LNCaP clone FGC (cell line): ENCODE measurements around the gene CACNA1B.
A peak's percentile ranks its signal among the peaks of the same experiment; 100 is the strongest.
"Not testable (repeated sequence)": the region's sequence is repeated elsewhere in the genome, so short reads cannot be mapped to it uniquely, and the experiment has no call there.

Experiments used
- DNase-seq: peaks from one replicate; pipeline ENCODE4 v3.0.0-alpha.2; 2011; ENCODE audit warnings: low read depth
- H3K4me3 ChIP-seq: 2 replicates; pipeline ENCODE4 v1.5.1; 2011; ENCODE audit warnings: mild to moderate bottlenecking, low read depth, low read length, control low read depth
- TF ChIP-seq, protein P1 (sequence below): IDR thresholded peaks from 2 replicates; pipeline ENCODE4 v1.5.1; 2012; ENCODE audit warnings: mild to moderate bottlenecking; ENCODE audit not compliant: control insufficient read depth, insufficient read depth; ENCODE audit errors: extremely low read depth

Gene CACNA1B

DNA sequence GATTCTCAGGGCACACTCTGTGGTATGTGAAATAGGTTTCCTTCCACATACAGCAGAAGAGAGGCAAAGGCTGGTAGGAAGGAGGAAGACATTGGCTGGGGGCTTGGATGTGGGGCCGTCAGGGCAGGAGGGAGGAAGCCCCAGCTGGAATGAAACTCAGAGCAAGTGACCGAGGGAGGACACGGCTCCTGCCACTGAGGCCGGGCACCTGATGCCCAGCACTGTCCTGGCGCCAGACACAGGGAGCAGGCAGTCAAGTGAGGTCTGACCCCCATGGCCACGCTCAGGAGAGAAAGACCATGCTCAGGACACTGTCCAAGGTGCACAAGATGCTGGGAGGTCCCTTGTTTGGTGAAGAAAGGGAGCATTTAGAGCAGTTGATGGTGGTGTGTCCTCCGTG is 245.5 kb downstream of the CACNA1B start:
- no peak for DNase-seq
- TF ChIP-seq, protein P1, sequence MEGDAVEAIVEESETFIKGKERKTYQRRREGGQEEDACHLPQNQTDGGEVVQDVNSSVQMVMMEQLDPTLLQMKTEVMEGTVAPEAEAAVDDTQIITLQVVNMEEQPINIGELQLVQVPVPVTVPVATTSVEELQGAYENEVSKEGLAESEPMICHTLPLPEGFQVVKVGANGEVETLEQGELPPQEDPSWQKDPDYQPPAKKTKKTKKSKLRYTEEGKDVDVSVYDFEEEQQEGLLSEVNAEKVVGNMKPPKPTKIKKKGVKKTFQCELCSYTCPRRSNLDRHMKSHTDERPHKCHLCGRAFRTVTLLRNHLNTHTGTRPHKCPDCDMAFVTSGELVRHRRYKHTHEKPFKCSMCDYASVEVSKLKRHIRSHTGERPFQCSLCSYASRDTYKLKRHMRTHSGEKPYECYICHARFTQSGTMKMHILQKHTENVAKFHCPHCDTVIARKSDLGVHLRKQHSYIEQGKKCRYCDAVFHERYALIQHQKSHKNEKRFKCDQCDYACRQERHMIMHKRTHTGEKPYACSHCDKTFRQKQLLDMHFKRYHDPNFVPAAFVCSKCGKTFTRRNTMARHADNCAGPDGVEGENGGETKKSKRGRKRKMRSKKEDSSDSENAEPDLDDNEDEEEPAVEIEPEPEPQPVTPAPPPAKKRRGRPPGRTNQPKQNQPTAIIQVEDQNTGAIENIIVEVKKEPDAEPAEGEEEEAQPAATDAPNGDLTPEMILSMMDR: no peak
- no peak overlapping the region for H3K4me3 ChIP-seq

DNA sequence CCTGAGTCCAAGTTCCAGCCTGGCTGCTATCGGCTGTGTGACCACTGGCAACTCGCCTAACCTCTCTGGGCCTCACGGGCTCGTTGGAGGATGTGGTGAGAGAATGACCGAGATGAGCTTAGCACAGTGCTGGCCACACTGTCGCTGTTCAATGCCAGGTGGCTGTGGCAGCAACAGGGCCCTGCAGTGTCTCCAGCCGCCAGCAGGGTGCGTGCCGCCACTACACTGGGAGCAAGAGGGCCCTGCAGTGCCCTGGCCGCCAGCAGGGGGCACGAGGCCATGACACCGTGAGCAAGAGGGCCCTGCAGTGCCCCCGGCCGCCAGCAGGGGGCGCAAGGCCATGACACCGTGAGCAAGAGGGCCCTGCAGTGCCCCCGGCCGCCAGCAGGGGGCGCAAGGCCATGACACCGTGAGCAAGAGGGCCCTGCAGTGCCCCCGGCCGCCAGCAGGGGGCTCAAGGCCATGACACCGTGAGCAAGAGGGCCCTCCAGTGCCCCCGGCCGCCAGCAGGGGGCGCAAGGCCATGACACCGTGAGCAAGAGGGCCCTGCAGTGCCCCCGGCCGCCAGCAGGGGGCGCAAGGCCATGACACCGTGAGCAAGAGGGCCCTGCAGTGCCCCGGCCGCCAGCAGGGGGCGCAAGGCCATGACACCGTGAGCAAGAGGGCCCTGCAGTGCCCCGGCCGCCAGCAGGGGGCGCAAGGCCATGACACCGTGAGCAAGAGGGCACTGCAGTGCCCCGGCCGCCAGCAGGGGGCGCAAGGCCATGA is 248.7 kb downstream of the CACNA1B start:
- DNase-seq, H3K4me3 ChIP-seq: not testable (repeated sequence)
- TF ChIP-seq, protein P1: peak; percentile 21; the same call in 1 of the 2 replicates

DNA sequence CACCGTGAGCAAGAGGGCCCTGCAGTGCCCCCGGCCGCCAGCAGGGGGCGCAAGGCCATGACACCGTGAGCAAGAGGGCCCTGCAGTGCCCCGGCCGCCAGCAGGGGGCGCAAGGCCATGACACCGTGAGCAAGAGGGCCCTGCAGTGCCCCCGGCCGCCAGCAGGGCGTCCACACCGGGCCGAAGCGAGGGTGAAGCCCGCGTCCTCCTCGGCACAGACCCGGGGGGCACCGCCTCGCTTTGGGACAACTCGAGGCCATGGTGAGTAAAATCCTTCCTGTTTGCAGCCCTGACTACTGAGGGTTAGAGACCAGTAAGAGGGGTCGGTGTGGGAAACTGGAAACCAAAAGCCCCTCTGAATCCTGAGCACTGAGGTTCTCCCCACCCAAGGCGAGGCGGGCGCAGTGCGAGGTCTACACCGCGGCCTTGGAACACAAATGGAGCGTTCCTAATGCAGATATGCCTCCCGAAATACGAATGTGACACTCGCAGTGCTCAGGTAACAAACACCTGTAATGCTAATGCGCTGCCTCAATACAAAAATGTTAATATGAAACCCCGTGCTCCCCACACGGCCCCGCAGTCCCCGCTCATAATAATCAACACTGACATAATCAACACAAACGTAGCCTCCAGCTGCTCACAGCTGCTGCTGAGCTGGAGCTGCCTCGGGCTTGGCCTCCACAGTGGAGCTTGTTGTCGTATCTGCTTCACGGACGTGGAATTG is 249.4 kb downstream of the CACNA1B start:
- not testable (repeated sequence) for DNase-seq, H3K4me3 ChIP-seq

DNA sequence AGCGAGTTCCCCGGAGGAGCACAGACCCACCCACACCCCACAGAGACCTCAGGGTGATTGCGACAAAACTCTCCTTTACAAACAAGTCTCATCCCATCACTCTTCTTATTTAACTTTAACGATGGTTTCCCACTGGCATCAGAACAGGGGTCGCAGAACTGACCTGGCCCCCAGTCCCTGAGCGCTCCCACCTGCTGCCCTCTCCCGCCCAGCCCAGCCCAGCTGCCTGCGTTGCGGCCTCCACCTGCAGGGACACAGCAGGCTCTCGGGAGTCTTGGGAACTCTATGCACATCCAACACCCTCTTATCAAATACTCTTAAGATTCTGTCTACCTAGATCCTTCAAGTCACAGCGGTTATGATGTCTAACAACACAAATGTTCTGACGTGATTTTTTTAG is 250.4 kb downstream of the CACNA1B start:
- not testable (repeated sequence) for H3K4me3 ChIP-seq

DNA sequence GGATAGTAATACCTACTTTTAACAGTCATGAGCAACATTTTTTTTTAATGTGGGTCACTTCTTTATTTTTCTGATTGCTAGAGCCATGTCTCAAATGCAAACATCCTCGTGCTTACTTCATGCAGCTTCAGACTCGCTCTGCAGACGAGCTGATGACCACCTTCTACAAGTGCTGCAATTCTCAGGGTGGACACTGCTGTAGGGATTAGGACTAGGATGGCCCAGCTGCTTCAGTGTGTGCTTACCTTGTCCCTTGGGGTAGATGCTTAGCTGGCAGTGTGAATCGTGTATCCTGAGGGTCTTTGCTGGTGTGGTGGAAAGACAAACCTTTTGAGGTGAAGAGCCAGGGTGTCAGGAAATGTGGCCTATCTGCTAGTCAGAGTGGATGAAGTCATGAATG is 251.7 kb downstream of the CACNA1B start:
- H3K4me3 ChIP-seq, DNase-seq: not testable (repeated sequence)

More for the DNA sequence above, 250.4 kb downstream of the CACNA1B start:
- DNase-seq: not testable (repeated sequence)

DNA sequence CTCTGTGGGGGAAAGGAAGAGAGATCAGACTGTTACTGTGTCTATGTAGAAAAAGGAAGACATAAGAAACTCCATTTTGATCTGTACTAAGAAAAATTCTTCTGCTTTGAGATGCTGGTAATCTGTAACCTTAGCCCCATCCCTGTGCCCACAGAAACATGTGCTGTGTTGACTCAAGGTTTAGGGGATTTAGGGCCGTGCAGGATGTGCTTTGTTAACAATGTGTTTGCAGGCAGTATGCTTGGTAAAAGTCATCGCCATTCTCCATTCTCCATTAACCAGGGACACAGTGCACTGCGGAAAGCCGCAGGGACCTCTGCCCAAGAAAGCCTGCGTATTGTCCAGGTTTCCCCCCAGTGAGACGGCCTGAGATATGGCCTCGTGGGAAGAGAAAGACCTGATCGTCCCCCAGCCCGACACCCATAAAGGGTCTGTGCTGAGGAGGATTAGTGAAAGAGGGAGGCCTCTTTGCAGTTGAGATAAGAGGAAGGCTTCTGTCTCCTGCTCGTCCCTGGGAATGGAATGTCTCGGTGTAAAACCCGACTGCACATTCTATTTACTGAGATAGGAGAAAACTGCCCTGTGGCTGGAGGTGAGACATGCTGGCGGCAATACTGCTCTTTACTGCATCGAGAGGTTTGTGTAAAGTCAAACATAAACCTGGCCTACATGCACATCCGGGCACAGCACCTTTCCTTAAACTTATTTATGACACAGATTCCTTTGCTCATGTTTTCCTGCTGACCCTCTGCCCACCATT is 255.5 kb downstream of the CACNA1B start:
- not testable (repeated sequence) for DNase-seq

DNA sequence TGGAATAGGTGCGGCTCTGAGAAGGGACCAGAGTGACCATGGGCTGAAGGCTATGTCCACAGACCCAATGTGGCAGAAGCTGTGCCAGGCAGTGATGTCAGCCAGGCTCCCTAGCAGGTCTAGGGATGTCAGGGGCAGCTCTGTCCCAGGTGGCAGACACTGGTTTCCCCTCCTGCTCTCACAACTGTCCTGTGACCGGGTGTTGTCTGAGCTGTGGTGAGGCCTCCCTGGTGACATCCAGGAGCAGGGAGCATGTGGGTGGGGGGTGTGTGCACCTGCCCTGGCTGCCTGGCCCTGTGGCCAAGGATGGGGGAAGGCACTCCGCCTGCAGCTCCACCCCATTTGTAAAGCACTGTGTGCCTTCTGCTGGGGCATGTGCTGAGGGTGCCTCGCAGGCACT is 257.0 kb downstream of the CACNA1B start:
- not testable (repeated sequence) for H3K4me3 ChIP-seq, DNase-seq

More for the DNA sequence above, 255.5 kb downstream of the CACNA1B start:
- H3K4me3 ChIP-seq: not testable (repeated sequence)

DNA sequence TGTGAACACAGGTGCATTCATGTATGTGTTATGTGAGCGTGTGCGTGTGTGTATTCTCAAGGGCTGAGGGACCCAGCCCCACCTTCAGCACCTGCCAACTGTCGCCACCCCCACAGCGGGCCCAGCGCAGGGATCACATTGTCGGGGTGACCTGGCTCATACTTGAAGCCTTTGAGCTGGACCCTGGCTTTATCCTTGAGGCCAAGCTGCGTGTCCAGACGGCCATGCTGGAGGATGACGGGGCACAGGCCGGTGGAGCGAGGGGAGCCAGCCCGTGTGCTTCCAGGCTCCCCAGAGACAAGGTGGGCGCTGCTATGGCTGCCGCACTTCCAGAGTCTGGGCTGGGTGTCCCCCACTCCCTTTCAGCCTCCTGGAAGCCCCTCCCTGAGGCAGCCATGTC is 261.5 kb downstream of the CACNA1B start:
- DNase-seq, H3K4me3 ChIP-seq: not testable (repeated sequence)

DNA sequence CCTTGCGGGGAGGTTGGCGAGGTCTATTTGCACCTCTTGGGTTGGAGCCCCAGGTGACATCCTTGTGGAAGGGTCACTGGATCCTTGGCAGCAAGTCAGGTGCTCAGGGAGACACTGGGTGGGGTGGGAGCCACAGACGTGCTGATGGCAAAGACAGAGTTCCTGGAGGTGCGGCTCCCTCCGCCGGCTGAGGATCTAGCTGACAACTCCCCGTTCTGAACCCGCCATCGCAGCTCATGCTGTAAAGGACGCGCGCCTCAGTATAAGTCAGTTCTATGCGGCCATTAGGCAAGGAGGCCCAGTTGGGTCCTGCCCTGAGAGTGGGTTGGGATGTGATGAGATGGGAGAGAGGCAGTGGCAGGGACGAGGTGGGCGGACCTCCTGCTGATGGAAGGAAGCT is 263.4 kb downstream of the CACNA1B start:
- H3K4me3 ChIP-seq, DNase-seq: not testable (repeated sequence)

DNA sequence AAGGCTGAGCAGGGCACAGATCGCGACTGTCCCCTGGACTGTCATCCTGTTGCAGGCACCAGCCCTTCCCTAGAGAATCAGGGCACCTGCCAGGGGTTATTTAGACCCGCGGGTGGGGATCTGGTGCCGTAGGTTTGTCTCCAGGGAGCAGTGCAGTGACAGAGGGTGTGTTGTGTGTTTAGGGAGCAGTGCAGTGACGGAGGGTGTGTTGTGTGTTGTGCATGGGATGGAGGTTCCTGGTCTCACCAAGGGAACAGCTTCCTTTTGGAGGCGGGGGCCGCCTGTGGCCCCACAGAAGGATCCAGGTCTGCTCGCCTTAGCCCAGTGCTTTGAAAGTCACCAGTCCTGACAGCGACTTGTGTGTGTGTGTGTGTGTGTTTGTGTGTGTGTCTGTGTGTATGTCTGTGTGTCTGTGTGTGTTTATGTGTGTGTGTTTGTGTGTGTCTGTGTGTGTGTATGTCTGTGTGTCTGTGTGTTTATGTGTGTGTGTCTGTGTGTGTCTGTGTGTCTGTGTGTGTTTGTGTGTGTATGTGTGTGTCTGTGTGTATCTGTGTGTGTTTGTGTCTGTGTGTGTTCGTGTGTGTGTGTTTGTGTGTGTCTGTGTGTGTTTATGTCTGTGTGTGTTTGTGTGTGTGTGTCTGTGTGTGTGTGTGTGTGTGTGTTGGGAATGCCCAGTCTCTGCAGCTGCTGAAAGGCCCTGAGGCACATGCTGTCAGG is 265.1 kb downstream of the CACNA1B start:
- DNase-seq, H3K4me3 ChIP-seq: not testable (repeated sequence)

DNA sequence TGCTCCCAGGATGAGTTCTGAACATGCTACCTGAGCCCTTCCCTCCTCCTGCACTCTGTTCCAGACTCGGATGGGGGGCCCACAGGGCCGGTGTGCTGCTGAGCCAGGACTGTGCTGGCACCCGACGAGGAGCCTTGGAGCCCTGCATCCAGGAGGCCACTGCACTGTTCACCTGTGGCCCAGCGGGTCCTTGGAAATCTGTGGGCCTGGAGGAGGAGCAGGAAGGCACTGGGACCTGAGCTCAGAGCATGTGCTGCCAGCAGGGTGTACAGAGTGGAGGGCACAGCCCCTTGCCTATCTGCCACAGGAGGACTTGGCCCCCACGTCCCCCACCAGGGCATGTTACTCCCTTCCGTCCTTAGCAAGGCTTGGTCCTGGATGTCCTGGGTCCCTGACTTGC is 265.9 kb downstream of the CACNA1B start:
- DNase-seq, H3K4me3 ChIP-seq: not testable (repeated sequence)
